ENCODE measurements around the gene SNRPB. TPM values are rescaled to one million over a fixed set of nuclear protein-coding genes. Genes with fewer than 3 reads are reported as not detected.
"Not testable (repeated sequence)": the region's sequence is repeated elsewhere in the genome, so short reads cannot be mapped to it uniquely, and the experiment has no call there.

The SNRPB gene
- 659 and 788 TPM in 2 replicates for total RNA-seq (2014; rRNA removed; shearing (Covaris generic))

GRCh38 chr20:2470423-2471193, at the start of gene SNRPB:
Gene SNRPB (minus strand): TSS chr20:2470789. CDS start chr20:2470690, 99 bp downstream.
- DNase-seq (ENCODE audit: low spot score), result peak; percentile 98

DNA sequence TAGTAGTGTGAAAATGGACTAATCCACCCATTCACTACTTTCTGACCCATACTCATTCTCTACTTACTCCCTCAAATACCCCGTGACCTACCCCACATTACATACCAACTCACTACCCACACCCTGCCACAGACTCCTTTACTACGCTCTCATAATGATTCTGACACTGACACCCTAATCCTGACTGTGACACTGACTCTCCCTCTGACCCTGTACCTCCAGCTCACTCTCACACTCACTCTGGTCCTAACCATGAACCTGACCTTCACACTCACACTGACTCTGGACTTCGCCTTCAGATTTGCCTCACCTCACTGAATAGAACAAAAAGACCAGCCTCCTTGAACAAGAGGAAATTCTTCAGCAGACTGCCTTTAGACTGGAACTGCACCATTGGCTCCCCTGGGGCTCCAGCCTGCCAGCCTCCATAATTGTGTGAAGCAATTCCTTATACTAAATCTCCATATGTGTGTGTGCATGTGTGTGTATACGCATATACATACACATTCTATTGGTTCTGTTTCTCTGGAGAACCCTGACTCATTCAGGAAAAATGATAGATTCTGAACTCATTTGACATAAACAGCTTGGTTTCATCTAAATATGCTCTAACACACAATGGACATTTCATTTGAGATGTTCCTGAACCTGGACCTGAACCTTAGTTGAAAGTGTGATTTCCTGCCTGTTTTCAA, 48.7 kb upstream of the SNRPB start:
- DNase-seq (ENCODE audit: low spot score), result no peak

DNA sequence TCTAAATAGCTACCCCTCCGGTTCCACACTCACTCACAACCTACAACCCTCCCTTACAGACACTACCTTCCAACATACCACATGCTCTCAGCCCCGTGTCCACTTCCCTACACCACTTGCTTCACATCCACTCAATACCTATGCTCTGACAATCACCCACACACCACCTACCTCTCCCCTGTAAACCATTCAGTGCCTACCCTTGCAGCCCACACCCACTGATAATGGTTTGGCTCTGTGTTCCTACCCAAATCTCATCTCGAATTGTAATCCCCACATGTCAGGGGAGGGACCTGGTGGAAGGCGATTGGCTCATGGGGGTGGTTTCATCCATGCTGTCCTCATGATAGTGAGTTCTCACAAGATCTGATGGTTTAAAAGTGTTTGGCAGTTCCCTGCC, 48.0 kb upstream of the SNRPB start:
- DNase-seq (ENCODE audit: low spot score), result no peak

- DNase-seq (ENCODE audit: low spot score), result no peak
Measured at GRCh38 chr20:2518096-2518495, 47.5 kb upstream of the SNRPB start.

- no peak for DNase-seq (ENCODE audit: low spot score)
Measured at GRCh38 chr20:2516399-2516798, 45.8 kb upstream of the SNRPB start.

DNA sequence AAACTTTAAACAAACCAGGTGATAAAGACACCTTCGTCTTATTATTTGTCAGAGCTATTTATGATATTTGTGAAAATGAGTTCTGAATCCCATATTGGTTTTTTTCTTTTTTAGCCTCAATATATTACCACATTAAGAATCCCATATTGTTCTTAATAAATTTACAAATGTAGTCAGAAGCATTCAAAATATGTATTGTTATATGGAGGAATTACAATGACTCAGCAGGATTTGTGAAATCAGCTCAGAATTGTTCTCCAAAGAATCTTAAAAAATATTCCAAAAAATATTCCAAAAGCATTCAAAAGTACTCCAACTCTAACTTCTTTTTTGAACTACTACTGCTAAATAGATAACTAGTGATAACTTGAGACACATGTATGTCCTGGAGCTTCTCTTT, 44.6 kb upstream of the SNRPB start:
- no peak for DNase-seq (ENCODE audit: low spot score)

DNA sequence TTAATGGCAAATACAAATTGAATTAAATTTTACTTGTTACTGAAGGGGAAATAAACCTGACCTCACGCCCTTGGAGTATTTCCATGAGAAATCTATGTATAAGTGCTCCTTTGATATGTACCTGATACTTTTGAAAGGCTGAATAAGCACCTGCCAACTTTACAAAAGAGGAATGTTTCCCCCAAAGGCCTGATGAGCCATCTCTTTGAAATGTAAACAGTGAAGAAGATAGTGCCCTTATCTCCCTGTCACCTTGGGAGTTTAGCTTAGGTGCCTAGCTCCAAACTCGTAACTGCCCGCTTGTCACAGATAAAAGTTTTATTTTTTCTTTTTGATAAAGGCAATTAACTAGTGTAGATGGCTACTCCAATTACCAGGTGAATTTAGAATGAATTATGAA, 39.2 kb upstream of the SNRPB start:
- DNase-seq (ENCODE audit: low spot score), result no peak

DNA sequence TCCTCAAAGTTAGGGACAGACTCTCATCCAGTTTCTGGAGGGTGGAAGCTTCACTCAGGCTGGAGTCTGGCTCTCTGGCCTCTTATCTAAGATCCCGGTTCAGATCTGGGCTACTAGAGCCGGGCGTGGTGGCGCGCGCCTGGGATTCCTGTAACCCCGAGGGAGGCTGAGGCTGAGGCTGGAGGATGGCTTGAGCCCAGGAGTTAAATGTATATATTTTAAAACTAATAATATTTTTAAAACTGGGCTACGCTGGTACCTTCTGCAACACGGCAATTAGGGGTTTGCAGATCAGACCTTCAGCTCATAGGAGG, 38.8 kb upstream of the SNRPB start:
- DNase-seq (ENCODE audit: low spot score), result no peak

GRCh38 chr20:2508631-2509467, 38.3 kb upstream of the SNRPB start, which contains the start of gene ZNF343:
Gene ZNF343 (minus strand): TSS chr20:2508915. CDS start chr20:2493895, 15,020 bp downstream.
- DNase-seq (ENCODE audit: low spot score), result peak; percentile 68

DNA sequence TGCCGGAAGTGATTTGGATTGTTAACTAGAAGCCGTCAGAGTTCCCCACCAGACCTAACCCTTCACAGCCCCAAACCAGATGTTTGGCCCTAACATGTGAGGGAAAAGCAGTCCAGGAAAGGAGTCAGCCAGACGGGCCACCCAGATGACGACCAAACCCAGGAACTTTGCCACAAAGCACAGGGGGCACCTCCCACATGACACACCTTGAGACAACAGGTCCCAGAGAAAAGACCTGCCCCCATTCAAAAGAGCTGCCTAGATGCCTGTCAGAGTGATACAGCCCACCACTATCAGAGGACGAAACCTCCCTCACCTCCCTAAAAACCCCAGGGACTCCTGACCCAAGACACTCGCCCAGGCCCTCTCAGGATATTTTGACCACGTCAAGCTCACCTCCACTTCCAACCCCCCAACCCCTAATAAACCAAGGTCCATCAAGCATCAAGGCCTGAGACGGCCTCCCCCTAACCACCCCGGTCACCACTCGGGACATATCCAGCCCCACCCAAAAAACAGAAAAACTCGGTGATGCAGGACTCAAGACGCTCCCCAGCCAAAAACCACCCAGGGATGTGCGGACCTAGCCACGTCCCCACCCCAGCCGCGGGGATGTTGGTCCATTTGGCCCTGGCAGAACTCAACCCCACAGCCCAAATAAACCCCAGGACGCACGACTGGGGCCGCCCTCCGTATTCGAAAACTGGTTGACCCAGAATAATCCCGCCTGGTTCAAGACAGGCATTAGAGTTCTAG, 37.5 kb upstream of the SNRPB start:
- DNase-seq (ENCODE audit: low spot score), result no peak

- DNase-seq (ENCODE audit: low spot score), result no peak
Measured at GRCh38 chr20:2507464-2507863, 36.9 kb upstream of the SNRPB start.

DNA sequence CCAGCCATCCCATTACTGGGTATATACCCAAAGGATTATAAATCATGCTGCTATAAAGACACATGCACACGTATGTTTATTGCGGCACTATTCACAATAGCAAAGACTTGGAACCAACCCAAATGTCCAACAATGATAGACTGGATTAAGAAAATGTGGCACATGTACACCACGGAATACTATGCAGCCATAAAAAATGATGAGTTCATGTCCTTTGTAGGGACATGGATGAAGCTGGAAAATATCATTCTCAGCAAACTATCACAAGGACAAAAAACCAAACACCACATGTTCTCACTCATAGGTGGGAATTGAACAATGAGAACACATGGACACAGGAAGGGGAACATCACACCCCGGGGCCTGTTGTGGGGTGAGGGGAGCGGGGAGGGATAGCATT, 35.8 kb upstream of the SNRPB start:
- DNase-seq (ENCODE audit: low spot score), result not testable (repeated sequence)

DNA sequence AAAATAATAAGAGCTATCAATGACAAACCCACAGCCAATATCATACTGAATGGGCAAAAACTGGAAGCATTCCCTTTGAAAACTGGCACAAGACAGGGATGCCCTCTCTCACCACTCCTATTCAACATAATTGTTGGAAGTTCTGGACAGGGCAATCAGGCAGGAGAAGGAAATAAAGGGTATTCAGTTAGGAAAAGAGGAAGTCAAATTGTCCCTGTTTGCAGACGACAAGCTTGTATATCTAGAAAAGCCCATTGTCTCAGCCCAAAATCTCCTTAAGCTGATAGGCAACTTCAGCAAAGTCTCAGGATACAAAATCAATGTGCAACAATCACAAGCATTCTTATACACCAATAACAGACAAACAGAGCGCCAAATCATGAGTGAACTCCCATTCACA, 34.2 kb upstream of the SNRPB start:
- not testable (repeated sequence) for DNase-seq (ENCODE audit: low spot score)

- DNase-seq (ENCODE audit: low spot score), result not testable (repeated sequence)
Measured at GRCh38 chr20:2502808-2503384, 32.3 kb upstream of the SNRPB start.

DNA sequence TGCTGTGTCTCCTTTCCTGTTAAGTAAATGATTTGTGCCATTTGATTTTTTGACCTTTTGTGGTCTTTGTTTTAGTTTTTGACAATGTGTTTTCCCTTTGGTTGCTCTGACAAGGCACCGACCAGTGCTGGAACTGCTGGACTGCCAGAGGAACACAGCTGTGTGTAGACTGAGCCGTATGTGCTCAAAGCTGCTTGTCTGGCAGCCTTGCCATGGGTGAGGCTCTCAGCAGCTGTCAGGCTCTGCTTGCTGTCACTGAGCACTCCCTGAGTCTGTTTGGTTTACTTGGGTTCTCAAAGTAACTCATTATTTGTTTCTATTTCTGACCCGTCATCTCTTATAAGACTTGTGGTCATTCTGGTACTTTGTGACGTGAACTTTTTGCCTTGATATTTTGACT, 15.1 kb upstream of the SNRPB start:
- no peak for DNase-seq (ENCODE audit: low spot score)

- no peak for DNase-seq (ENCODE audit: low spot score)
Measured at GRCh38 chr20:2485080-2485479, 14.5 kb upstream of the SNRPB start.

DNA sequence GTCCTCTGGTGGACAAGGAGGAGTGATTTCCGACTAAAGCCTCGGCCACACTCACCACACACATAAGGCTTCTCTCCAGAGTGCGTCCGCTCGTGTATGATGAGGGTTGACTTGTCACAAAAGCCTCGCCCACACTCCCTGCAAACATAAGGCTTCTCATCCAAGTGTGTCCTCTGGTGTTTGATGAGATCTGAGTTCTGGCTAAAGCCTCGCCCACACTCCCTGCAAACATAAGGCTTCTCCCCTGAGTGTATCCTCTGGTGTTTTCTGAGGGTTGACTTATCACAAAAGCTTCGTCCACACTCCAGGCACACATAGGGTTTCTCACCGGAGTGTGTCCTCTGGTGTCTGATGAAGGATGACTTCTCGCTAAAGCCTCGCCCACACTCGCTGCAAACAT, 12.9 kb upstream of the SNRPB start:
- no peak for DNase-seq (ENCODE audit: low spot score)

GRCh38 chr20:2480381-2480780, 9.8 kb upstream of the SNRPB start:
- DNase-seq (ENCODE audit: low spot score), result no peak

- DNase-seq (ENCODE audit: low spot score), result no peak
Measured at GRCh38 chr20:2476742-2477615, 6.4 kb upstream of the SNRPB start.
